GM18873 (cell line): Measurements from ENCODE around the gene DNHD1.
"Not testable (repeated sequence)": the region's sequence is repeated elsewhere in the genome, so short reads cannot be mapped to it uniquely, and the experiment has no call there.

Source experiments
- ATAC-seq: cut with Tn5 transposase; IDR thresholded peaks from one replicate; pipeline ENCODE4 v1.9.1; 2021; ENCODE audit warnings: mild to moderate bottlenecking, moderate library complexity, moderate number of reproducible peaks; ENCODE audit not compliant: unreplicated experiment, low FRiP score

Gene DNHD1

DNA sequence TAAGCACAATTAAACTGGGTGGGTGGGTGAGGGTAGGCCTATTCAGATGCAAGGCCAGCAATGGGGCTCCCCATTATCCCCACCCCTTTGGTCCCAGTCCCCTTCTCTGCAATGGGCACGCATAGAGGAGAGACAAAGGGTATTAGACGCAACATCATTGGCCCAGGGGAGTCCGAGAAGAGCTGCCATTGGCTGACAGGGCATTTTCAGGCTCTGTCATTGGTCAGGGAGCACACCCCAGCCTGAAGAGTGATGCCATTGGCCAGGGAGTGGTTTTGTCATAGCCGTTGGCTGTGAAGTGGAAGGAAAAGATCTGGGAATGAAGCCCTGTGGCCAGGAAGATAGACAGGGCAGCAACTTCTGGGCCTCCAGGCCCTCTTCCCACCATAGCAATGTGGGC lies 20.5 kb upstream of the DNHD1 start:
- no peak for ATAC-seq

GRCh38 chr11:6480299-6480914 lies 16.7 kb upstream of the DNHD1 start:
- no peak for ATAC-seq

DNA sequence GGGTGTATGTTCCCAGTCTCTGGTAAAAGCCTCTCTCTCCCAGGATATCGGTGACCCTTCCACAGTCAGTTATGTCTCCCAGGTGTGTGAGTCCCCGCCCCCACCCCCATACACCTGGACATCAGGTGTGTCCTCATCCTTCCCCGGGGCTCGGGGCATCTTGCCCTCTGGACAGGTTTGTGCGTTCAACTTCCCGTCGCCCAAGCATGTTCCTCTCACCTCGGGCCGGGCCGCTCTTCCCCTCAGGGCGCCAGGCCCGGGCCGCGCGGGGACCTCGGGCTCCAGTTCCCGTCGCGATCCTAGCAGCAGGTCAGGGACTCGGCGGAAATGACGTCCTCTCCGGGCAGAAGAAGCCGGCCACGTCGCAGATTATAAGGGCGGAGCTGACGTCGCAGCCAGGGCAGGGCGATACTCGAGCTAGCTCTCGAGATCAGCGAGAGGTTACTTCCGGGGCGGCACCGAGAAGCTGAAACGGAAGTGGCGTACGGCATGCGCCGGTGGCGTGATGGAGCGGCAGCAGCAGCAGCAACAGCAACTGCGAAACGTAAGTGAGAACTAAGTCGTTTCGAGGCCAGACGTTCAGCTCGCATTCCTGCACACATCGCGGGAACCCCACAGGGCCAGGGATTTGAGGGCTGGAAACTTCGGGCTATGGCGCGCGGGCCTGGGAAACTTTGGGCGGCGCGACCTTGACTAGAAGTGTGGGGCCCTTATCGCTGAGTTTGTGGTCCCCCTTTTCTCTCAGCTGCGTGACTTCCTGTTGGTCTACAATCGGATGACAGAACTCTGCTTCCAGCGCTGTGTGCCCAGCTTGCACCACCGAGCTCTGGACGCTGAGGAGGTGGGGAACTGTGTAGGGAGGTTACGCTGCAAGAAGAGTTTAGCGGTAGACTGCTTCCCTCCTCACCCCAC lies 15.8 kb upstream of the DNHD1 start, which contains the start of the genes ARFIP2 and TIMM10B:
ARFIP2 (minus strand) TSS at position 320 of the 912 bp plus-strand sequence. CDS start 910 bp downstream, outside the sequence.
TIMM10B (plus strand) TSS at position 490 of the 912 bp plus-strand sequence; CDS start at position 506, 16 bp downstream.
- peak; percentile 98 for ATAC-seq

DNA sequence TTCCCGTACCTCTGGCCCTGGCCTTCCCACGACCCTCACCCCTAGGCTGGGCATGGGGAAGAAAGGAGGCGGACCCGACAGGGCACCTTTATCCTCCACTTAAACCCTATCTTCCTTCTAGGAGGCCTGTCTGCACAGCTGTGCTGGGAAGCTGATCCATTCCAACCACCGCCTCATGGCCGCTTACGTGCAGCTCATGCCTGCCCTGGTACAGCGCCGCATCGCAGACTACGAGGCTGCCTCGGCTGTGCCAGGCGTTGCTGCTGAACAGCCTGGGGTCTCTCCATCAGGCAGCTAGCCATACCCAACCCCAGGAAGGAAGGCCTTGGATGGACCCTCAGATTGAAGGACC lies 15.2 kb upstream of the DNHD1 start:
- no peak for ATAC-seq

GRCh38 chr11:6482441-6482840 lies 14.6 kb upstream of the DNHD1 start:
- ATAC-seq: no peak

- no peak for ATAC-seq
Measured at GRCh38 chr11:6483015-6483414, 14.1 kb upstream of the DNHD1 start.

DNA sequence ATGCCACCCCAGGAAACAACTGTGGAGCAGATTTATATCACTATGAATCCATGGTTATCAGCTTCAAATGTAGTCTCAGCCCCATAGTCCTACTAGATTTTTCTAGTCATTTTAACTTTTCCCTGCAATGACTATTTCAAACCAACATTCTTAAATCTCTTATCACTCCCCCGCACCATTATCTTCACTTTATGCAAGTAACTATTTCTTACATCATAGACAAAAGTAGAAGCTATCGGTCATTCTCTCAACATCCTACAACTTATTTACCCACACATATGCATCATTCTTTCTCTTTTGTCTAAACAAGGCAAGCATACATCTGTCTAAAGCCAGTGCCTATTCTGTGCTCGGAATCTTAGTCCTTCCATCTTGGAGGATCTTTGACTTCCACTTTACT lies 11.4 kb upstream of the DNHD1 start:
- ATAC-seq: no peak

- no peak for ATAC-seq
Measured at GRCh38 chr11:6486256-6486655, 10.8 kb upstream of the DNHD1 start.

DNA sequence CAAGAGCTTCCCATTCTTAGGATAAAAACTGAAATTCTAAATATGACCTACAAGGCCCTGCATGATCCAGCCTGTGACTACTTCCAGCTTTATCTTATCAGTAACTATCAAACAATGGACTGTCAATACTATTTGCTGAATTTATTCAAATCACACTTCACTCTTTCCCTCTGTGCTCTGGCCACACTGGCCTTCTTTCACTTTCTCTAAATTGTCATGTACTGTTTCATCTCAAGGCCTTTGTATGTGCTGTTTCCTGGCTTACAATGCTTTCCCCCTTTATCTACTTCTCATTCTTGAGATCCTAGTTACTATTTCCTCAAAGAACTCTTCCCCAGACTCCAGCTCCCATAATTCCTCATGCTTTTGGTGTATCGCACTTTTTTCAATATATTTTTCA lies 10.1 kb upstream of the DNHD1 start:
- ATAC-seq: no peak

- no peak for ATAC-seq
Measured at GRCh38 chr11:6488342-6488741, 8.7 kb upstream of the DNHD1 start.

DNA sequence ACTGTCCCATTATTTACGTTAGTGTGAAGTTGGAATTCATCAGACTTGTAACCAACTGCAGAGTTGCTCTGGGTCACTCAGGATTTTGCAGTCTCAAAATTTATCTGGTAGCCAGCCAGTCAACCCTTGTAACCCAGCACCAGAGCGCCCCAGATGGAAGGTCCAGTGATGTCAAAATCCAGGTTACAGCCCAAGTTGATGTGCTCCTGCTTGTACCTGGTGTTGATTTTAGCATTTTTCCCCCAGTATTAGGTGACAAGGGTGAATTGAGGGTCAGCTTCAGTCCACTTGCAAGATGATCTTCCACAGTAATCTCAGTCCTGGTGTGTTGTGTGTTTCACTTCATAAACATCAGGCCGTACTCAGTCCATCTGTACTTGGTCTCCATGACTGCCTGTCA lies 8.3 kb upstream of the DNHD1 start:
- no peak for ATAC-seq

GRCh38 chr11:6489306-6489705 lies 7.8 kb upstream of the DNHD1 start:
- ATAC-seq: no peak

DNA sequence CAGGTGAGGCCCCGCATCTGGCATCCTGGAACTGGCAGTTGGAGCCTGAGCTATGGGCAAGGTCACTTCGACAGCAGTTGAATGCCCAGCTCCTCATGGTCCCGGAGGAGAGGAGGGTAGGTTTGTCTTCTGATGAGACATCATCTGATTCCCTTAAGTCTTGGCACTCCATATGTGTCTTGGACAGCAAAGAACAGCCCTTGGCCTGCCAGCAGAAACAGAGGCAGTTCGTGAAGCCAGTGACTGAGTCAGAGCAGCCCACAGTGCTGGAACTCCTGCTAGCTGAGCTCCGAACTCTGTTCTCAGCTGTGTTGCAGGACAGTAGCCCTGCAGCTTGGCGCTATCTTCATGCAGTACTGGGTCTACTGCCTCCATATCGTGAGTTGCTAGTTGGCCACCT lies 1.0 kb downstream of the DNHD1 start:
- ATAC-seq: no peak

DNA sequence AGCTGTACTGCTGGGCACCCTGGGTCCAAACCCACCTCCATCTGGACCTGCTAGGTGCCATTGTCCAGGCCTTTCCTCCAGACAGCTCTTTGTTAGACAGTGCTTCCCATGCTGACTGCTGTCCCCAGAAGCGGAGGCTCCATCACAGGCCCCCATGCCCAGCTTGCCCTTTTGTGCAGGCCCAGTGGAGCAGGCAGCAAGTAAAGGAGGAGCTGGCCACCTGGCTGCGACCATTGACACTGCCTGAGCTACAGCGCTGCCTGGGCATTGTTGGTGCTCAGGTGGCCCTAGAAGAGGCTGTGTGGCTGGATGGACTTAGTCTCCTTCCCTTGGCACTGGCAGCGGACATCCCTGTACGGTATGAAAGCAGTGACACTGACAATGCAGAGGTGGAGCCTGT lies 1.5 kb downstream of the DNHD1 start:
- ATAC-seq: no peak

- no peak for ATAC-seq
Measured at GRCh38 chr11:6502382-6502781, 5.3 kb downstream of the DNHD1 start.

- no peak for ATAC-seq
Measured at GRCh38 chr11:6504166-6504565, 7.1 kb downstream of the DNHD1 start.

DNA sequence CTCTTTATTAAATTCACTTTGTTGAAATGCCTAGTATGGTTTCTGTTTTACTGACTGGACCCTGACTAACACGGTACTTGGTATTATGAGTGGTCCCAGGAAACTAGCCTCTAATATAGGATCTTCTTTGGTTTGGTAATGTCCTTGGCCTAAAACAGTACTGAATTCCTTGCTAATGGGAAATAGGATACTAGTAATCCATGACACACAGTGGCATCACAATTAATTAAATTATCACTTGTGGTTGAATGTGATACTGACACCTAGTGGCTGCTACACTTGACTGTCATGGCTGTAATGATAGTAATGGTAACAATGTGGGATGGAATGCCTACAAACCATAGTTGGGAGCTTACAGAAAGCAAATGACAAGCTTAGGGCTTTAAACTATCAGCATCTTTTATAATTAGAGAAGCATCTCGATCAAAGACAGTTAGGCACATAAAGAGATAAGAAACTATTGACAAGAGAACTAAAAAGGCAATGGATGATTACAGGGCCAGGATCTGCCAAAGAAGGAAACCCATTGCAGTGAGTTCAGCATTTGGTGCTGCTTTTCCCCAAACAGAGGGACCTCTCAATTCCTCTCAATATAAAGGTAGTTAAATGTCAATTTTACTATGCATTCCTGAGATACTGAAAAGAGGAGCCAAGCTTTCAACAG lies 8.6 kb downstream of the DNHD1 start:
- ATAC-seq: no peak

- ATAC-seq: no peak
Measured at GRCh38 chr11:6516865-6517264, 19.8 kb downstream of the DNHD1 start.

DNA sequence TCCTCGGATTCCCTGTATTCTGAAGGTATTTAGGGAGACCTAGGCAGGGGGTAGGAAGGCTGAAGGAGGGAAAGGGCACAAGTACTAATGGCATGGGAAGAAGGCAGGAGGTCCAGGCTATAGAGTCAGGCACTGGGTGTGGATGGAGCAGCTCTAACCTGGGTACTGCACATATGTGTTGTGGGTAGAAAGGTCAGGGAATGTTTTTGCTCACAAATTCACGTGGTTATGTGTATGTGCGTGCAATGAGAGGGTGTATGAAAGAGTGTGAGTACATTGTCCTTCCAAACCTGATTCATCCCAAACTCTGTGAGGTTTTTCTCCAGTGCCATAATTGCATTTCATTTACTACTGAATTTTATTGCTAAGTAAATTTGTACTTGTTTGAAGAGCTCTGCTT lies 23.2 kb downstream of the DNHD1 start:
- no peak for ATAC-seq

DNA sequence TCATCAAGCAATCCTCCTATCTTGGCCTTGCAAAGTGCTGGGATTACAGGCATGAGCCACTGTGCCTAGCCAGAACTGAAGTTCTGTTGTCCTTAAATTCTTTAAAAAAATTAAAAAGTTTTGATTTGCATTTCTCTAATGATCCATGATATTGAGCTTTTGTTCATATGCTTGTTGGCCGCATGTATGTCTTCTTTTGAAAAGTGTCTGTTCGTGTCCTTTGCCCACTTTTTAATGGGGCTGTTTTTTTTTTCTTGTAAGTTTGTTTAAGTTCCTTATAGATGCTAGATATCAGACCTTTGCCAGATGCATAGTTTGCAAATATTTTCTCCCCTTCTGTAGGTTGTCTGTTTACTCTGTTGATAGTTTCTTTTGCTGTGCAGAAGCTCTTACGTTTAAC lies 24.9 kb downstream of the DNHD1 start:
- ATAC-seq: not testable (repeated sequence)

DNA sequence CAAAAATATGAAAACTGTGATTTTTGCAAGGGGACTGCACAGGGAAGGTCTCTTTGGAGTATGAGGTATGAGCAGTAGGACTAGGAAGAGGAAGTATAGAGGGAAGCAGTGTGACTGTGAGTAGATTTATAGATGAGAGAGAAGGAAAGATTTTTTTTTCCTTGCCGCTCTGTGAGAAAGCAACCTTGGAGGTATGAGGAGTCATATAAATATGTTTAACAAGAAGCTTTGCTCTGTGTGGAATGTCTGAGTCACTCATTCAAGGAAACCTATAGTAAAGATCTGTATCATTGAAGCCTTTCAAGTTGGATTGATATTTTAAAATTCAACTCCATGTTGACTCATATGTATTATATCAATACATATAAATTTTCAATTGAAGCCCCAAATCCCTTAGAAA lies 26.2 kb downstream of the DNHD1 start:
- no peak for ATAC-seq
